T-helper 2 cell (primary cell): ENCODE measurements around the gene ZNF281.

ENCODE experiments used
- DNase-seq, 5 experiments: peaks; one replicate each; pipeline versions ENCODE4 v3.0.0 to v3.0.0-alpha.2; 2012 to 2022

Gene ZNF281

GRCh38 chr1:200386416-200386815, 23.4 kb downstream of the ZNF281 start:
- DNase-seq: no peak

- no peak for DNase-seq
Observed at GRCh38 chr1:200384818-200385390, 24.9 kb downstream of the ZNF281 start.

- DNase-seq: no peak
Observed at GRCh38 chr1:200381256-200381984, 28.4 kb downstream of the ZNF281 start.

- DNase-seq: no peak
Observed at GRCh38 chr1:200380589-200381021, 29.2 kb downstream of the ZNF281 start.

- DNase-seq: no peak
Observed at GRCh38 chr1:200379940-200380588, 29.8 kb downstream of the ZNF281 start.

- no peak for DNase-seq
Observed at GRCh38 chr1:200379432-200379757, 30.4 kb downstream of the ZNF281 start.

GRCh38 chr1:200378096-200378495, 31.7 kb downstream of the ZNF281 start:
- DNase-seq: no peak

- DNase-seq: peak in 1 of 5 experiments; percentile 19
Observed at GRCh38 chr1:200376528-200376927, 33.3 kb downstream of the ZNF281 start.

GRCh38 chr1:200374569-200375295, 35.1 kb downstream of the ZNF281 start:
- no peak for DNase-seq

GRCh38 chr1:200373811-200374231, 36.0 kb downstream of the ZNF281 start:
- DNase-seq: no peak

- no peak for DNase-seq
Observed at GRCh38 chr1:200372885-200373181, 37.0 kb downstream of the ZNF281 start.

- DNase-seq: no peak
Observed at GRCh38 chr1:200372095-200372884, 37.5 kb downstream of the ZNF281 start.

GRCh38 chr1:200369706-200370105, 40.1 kb downstream of the ZNF281 start:
- DNase-seq: no peak

GRCh38 chr1:200369131-200369530, 40.7 kb downstream of the ZNF281 start:
- no peak for DNase-seq

GRCh38 chr1:200368556-200368955, 41.3 kb downstream of the ZNF281 start:
- DNase-seq: no peak

- no peak for DNase-seq
Observed at GRCh38 chr1:200367841-200368534, 41.8 kb downstream of the ZNF281 start.

- no peak for DNase-seq
Observed at GRCh38 chr1:200366577-200367253, 43.1 kb downstream of the ZNF281 start.

GRCh38 chr1:200365897-200366426, 43.9 kb downstream of the ZNF281 start:
- no peak for DNase-seq

GRCh38 chr1:200364831-200365230, 45.0 kb downstream of the ZNF281 start:
- no peak for DNase-seq

- no peak for DNase-seq
Observed at GRCh38 chr1:200364091-200364759, 45.6 kb downstream of the ZNF281 start.
